MG63 (cell line): ENCODE data around the gene KRTAP12-1. TPM values are rescaled to one million over a fixed set of nuclear protein-coding genes. Genes with fewer than 3 reads are reported as not detected.

Experiments used
- total RNA-seq: library from RNA; depleted of rRNA; stranded (reverse); fragments of >200 nt; shearing (Covaris generic); gene quantifications from 2 replicates; pipeline ENCODE4 v1.2.3, GENCODE V29; 2014; ENCODE audit warnings: low replicate concordance; rRNA removed

The KRTAP12-1 gene
- total RNA-seq, 1 experiment from 2014 or later = not detected

Other genes with a start within 250 kb of the KRTAP12-1 start
- gene LRRC3, start 226.7 kb downstream of the KRTAP12-1 start, total RNA-seq = 1.2 and 1.4 TPM in 2 replicates
- not detected in 2 replicates for gene KRTAP10-1, start 142.0 kb downstream of the KRTAP12-1 start, total RNA-seq
- gene KRTAP10-2, start 130.7 kb downstream of the KRTAP12-1 start, total RNA-seq = not detected in 2 replicates
- gene KRTAP10-3, start 123.4 kb downstream of the KRTAP12-1 start, total RNA-seq = not detected in 2 replicates
- not detected in 2 replicates for gene KRTAP10-4, start 108.4 kb downstream of the KRTAP12-1 start, total RNA-seq
- gene KRTAP10-5, start 101.6 kb downstream of the KRTAP12-1 start, total RNA-seq = not detected in 2 replicates
- gene KRTAP10-6, start 89.7 kb downstream of the KRTAP12-1 start, total RNA-seq = not detected in 2 replicates
- gene KRTAP10-7, start 81.6 kb downstream of the KRTAP12-1 start, total RNA-seq = not detected in 2 replicates
- gene KRTAP10-8, start 70.1 kb downstream of the KRTAP12-1 start, total RNA-seq = not detected in 2 replicates
- not detected in 2 replicates for gene KRTAP10-9, start 55.1 kb downstream of the KRTAP12-1 start, total RNA-seq
- not detected in 2 replicates for gene KRTAP10-10, start 44.8 kb downstream of the KRTAP12-1 start, total RNA-seq
- not detected in 2 replicates for gene KRTAP10-11, start 35.7 kb downstream of the KRTAP12-1 start, total RNA-seq
- not detected in 2 replicates for gene KRTAP12-4, start 27.5 kb downstream of the KRTAP12-1 start, total RNA-seq
- gene KRTAP12-3, start 24.2 kb downstream of the KRTAP12-1 start, total RNA-seq = not detected in 2 replicates
- not detected in 2 replicates for gene KRTAP12-2, start 15.2 kb downstream of the KRTAP12-1 start, total RNA-seq
- not detected in 2 replicates for gene KRTAP10-12, start 15.0 kb upstream of the KRTAP12-1 start, total RNA-seq
- gene TSPEAR, start 29.4 kb upstream of the KRTAP12-1 start, total RNA-seq = not detected in 2 replicates
- gene UBE2G2, start 119.7 kb upstream of the KRTAP12-1 start, total RNA-seq = 59.9 and 76.0 TPM in 2 replicates
- 153 and 197 TPM in 2 replicates for gene SUMO3, start 135.9 kb upstream of the KRTAP12-1 start, total RNA-seq
- gene PTTG1IP, start 191.5 kb upstream of the KRTAP12-1 start, total RNA-seq = 396 and 445 TPM in 2 replicates
- gene ITGB2, start 238.7 kb upstream of the KRTAP12-1 start, total RNA-seq = 4.3 and 12.9 TPM in 2 replicates